GM23248 (cell line): ENCODE measurements around the gene CAMTA1. TPM values are rescaled to one million over a fixed set of nuclear protein-coding genes. Genes with fewer than 3 reads are reported as not detected.

Experiments used
- DNase-seq: peaks from one replicate; pipeline ENCODE4 v3.0.0-alpha.2; 2015
- H2AFZ ChIP-seq: fragments of 200-600 bp; sonication (generic); 2 replicates; pipeline ENCODE4 v1.6.1; 2016; ENCODE audit warnings: antibody characterized with exemption
- H3F3A ChIP-seq: fragments of 200-600 bp; sonication (generic); 2 replicates; pipeline ENCODE4 v1.6.1; 2016; ENCODE audit warnings: mild to moderate bottlenecking, antibody characterized with exemption, mixed run types; ENCODE audit not compliant: insufficient read depth
- H3K27ac ChIP-seq: fragments of 200-600 bp; sonication (generic); 2 replicates; pipeline ENCODE4 v1.5.1; 2016; ENCODE audit warnings: mild to moderate bottlenecking
- H3K27me3 ChIP-seq: fragments of 200-600 bp; sonication (generic); replicated peaks from 2 replicates; pipeline ENCODE4 v1.6.1; 2016; ENCODE audit warnings: mild to moderate bottlenecking; ENCODE audit not compliant: insufficient read depth
- H3K36me3 ChIP-seq: fragments of 200-600 bp; sonication (generic); 2 replicates; pipeline ENCODE4 v1.6.1; 2016; ENCODE audit warnings: low read depth, mild to moderate bottlenecking
- H3K4me1 ChIP-seq: fragments of 200-600 bp; sonication (generic); 2 replicates; pipeline ENCODE4 v1.6.1; 2016; ENCODE audit warnings: mild to moderate bottlenecking; ENCODE audit not compliant: insufficient read depth
- H3K4me2 ChIP-seq: fragments of 200-600 bp; sonication (generic); one replicate; pipeline ENCODE4 v1.6.1; 2016; ENCODE audit warnings: mild to moderate bottlenecking; ENCODE audit not compliant: unreplicated experiment
- H3K4me3 ChIP-seq: fragments of 200-600 bp; sonication (generic); 2 replicates; pipeline ENCODE4 v1.5.1; 2016; ENCODE audit warnings: mild to moderate bottlenecking
- H3K79me2 ChIP-seq: fragments of 200-600 bp; sonication (generic); 2 replicates; pipeline ENCODE4 v1.6.1; 2016; ENCODE audit warnings: mild to moderate bottlenecking; ENCODE audit not compliant: insufficient read depth
- H3K9ac ChIP-seq: fragments of 200-600 bp; sonication (generic); 2 replicates; pipeline ENCODE4 v1.6.1; 2016; ENCODE audit warnings: mild to moderate bottlenecking
- H3K9me2 ChIP-seq: fragments of 200-600 bp; sonication (generic); 2 replicates; pipeline ENCODE4 v1.6.1; 2016; ENCODE audit warnings: mixed run types, mild to moderate bottlenecking, moderate library complexity; ENCODE audit not compliant: insufficient read depth
- H3K9me3 ChIP-seq: fragments of 200-600 bp; sonication (generic); one replicate; pipeline ENCODE4 v1.6.1; 2017; ENCODE audit warnings: low read depth
- H4K20me1 ChIP-seq: fragments of 200-600 bp; sonication (generic); 2 replicates; pipeline ENCODE4 v1.6.0; 2016; ENCODE audit not compliant: insufficient read depth
- EZH2 ChIP-seq: fragments of 200-600 bp; sonication (generic); IDR thresholded peaks from 2 replicates; pipeline ENCODE4 v1.6.1; 2018; ENCODE audit warnings: antibody characterized with exemption, mild to moderate bottlenecking; ENCODE audit not compliant: insufficient read depth, poor library complexity, severe bottlenecking
- EZH2phosphoT487 ChIP-seq: fragments of 200-600 bp; sonication (generic); IDR thresholded peaks from 2 replicates; pipeline ENCODE4 v1.6.1; 2018; ENCODE audit warnings: antibody characterized with exemption, moderate library complexity, mild to moderate bottlenecking, low read depth; ENCODE audit not compliant: insufficient read depth
- WGBS, 2 experiments: methylation state at CpG; one replicate each; pipeline ENCODE4 v1.1.6; 2015 to 2017; ENCODE audit warnings: low lambda C conversion rate in 2 of 2, low coverage in 1 of 2; ENCODE audit errors: missing lambda C conversion rate in 2 of 2; 5-methylcytosine and 5-hydroxymethylcytosine counted together
- in situ Hi-C: fragments of 300-500 bp; cut with MboI; formaldehyde crosslinking; loops from 2 replicates; pipeline ENCODE4 v1.15.0; 2020
- polyA plus RNA-seq: library from polyadenylated mRNA; unstranded; fragments of >200 nt; fragmentation: Nextera tagmentation; extraction: Ambion mirVana; gene quantifications from 2 replicates; pipeline ENCODE4 v1.2.1, GENCODE V29; 2016
- total RNA-seq: library from RNA; depleted of rRNA; stranded (reverse); fragments of >200 nt; shearing (Covaris generic); gene quantifications from 2 replicates; pipeline ENCODE4 v1.2.3, GENCODE V29; 2014

The CAMTA1 gene
- total and polyA plus RNA-seq, 2 experiments from 2014 or later, result 50.1 to 165 TPM

DNA sequence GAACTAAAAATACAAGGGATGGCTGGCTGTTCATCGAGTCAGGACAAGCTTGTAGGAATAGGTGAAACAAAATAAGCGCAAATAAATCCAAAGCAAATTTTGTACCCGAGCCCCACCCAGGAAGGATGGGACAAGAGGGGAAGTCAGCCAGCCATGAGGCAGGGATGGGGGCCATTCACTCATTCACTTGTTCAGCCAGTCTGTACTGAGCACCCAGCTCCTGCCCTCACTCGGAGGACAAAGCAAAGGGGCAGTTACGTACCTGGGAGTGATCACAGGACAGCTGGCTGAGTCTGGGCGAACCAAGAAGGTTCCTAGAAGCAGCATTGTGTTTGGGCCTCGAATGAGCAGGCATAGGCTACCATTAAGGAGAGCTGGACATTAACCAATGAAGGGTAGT lies 891.9 kb downstream of the CAMTA1 start:
- H3K4me1 ChIP-seq, result no peaks in the 10 kb centered on the region
- H3K9me2 ChIP-seq, result no peaks in the 10 kb centered on the region
- H3K27ac ChIP-seq, result no peak overlapping the region
- no peaks in the 10 kb centered on the region for H4K20me1 ChIP-seq
- H3F3A ChIP-seq, result no peaks in the 10 kb centered on the region
- no peak for TF ChIP-seq EZH2
- no peak for TF ChIP-seq EZH2phosphoT487
- no peak overlapping the region for H3K9ac ChIP-seq
- no peak overlapping the region for H3K4me3 ChIP-seq
- H3K36me3 ChIP-seq, result no peaks in the 10 kb centered on the region
- peaks cover 15% of the 10 kb centered on the region; the same call in 1 of the 2 replicates for H3K27me3 ChIP-seq
- no peak overlapping the region for H3K4me2 ChIP-seq
- DNase-seq, result no peak
- 66 to 70% methylated on average over 7 of the region's 7 CpGs for WGBS, 2 experiments
- in situ Hi-C loops, result no loop called here
- H2AFZ ChIP-seq, result no peak overlapping the region
- H3K9me3 ChIP-seq, result no peaks in the 10 kb centered on the region
- no peaks in the 10 kb centered on the region for H3K79me2 ChIP-seq

GRCh38 chr1:7677815-7678214 lies 892.6 kb downstream of the CAMTA1 start:
- Histone ChIP-seq H3K4me3 (no peak overlapping the region), H3K4me2 (no peak overlapping the region), H3K27me3 (peaks cover 15% of the 10 kb centered on the region; the same call in 1 of the 2 replicates), H3F3A (no peaks in the 10 kb centered on the region), H3K9me3 (no peaks in the 10 kb centered on the region), H3K79me2 (no peaks in the 10 kb centered on the region), H3K4me1 (no peaks in the 10 kb centered on the region), H3K9ac (no peak overlapping the region), H3K27ac (no peak overlapping the region), H3K9me2 (no peaks in the 10 kb centered on the region), H2AFZ (no peak overlapping the region), H3K36me3 (no peaks in the 10 kb centered on the region), H4K20me1 (no peaks in the 10 kb centered on the region)
- TF ChIP-seq EZH2 (no peak), EZH2phosphoT487 (no peak)
- no peak for DNase-seq
- 70 to 75% methylated on average over 10 of the region's 10 CpGs for WGBS, 2 experiments
- in situ Hi-C loops, result no loop called here

- Histone ChIP-seq H3K27me3 (peaks cover 15% of the 10 kb centered on the region; the same call in 1 of the 2 replicates), H3K4me3 (no peak overlapping the region), H3K36me3 (no peaks in the 10 kb centered on the region), H3K4me2 (no peak overlapping the region), H3K4me1 (no peaks in the 10 kb centered on the region), H3K79me2 (no peaks in the 10 kb centered on the region), H4K20me1 (no peaks in the 10 kb centered on the region), H3K9me3 (no peaks in the 10 kb centered on the region), H3K27ac (no peak overlapping the region), H3K9ac (no peak overlapping the region), H3K9me2 (no peaks in the 10 kb centered on the region), H3F3A (no peaks in the 10 kb centered on the region), H2AFZ (no peak overlapping the region)
- TF ChIP-seq EZH2phosphoT487, result no peak
- TF ChIP-seq EZH2, result no peak
- WGBS, 2 experiments, result 80 to 85% methylated on average over 9 of the region's 9 CpGs
- no peak for DNase-seq
- in situ Hi-C loops, result no loop called here
Measured at GRCh38 chr1:7678491-7679158, 893.4 kb downstream of the CAMTA1 start.

DNA sequence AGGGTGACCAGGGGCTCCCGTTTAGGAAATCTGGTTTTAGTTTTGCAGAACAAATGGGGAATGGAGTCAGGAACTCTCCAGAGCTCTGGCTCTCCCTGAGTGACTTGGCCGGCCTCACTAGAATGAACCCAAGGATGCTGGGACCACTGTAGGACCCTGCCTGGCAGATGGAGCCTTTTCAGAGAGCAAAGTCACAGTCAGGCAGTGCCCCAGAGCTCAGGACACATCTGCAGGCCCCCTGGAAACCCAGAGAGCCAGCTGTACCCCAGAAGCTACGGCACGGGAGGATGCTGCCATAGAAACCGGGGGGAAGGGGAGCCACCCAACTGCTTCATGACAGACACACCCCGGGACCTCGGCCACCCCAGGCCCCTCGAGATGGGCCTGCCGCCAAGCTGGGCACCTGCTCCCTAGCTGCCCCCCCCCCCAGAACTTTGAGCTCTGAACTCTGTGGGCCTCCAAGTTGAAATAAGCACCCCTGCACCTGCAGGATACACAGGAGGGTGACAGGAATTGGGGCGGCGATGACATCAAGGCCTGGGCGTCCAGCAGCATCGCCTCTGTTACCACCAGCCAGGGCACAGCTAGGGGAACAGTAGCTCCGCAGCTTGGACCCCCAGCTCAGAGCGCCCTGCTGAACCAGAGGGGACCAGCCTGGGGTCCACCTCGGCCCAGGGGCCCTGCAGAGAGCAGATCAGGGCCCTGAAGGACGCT lies 894.1 kb downstream of the CAMTA1 start:
- Histone ChIP-seq H3K4me1 (no peaks in the 10 kb centered on the region), H3K4me2 (no peak overlapping the region), H3K27me3 (peaks cover 15% of the 10 kb centered on the region; the same call in 1 of the 2 replicates), H3K27ac (no peak overlapping the region), H2AFZ (no peak overlapping the region), H3K9me2 (no peaks in the 10 kb centered on the region), H3K4me3 (no peak overlapping the region), H3K9ac (no peak overlapping the region), H4K20me1 (no peaks in the 10 kb centered on the region), H3F3A (no peaks in the 10 kb centered on the region), H3K36me3 (no peaks in the 10 kb centered on the region), H3K79me2 (no peaks in the 10 kb centered on the region), H3K9me3 (no peaks in the 10 kb centered on the region)
- TF ChIP-seq EZH2 (no peak), EZH2phosphoT487 (no peak)
- in situ Hi-C loops, result no loop called here
- DNase-seq, result no peak
- WGBS, 2 experiments, result 74 to 79% methylated on average over 17 of the region's 17 CpGs
